NCI-H2107 (cell line): Measurements from ENCODE around the gene SH3BP2.

Source experiments
- DNase-seq: peaks from one replicate; lab custom pipeline; 2025; lab: John Stamatoyannopoulos, UW

SH3BP2 gene

DNA sequence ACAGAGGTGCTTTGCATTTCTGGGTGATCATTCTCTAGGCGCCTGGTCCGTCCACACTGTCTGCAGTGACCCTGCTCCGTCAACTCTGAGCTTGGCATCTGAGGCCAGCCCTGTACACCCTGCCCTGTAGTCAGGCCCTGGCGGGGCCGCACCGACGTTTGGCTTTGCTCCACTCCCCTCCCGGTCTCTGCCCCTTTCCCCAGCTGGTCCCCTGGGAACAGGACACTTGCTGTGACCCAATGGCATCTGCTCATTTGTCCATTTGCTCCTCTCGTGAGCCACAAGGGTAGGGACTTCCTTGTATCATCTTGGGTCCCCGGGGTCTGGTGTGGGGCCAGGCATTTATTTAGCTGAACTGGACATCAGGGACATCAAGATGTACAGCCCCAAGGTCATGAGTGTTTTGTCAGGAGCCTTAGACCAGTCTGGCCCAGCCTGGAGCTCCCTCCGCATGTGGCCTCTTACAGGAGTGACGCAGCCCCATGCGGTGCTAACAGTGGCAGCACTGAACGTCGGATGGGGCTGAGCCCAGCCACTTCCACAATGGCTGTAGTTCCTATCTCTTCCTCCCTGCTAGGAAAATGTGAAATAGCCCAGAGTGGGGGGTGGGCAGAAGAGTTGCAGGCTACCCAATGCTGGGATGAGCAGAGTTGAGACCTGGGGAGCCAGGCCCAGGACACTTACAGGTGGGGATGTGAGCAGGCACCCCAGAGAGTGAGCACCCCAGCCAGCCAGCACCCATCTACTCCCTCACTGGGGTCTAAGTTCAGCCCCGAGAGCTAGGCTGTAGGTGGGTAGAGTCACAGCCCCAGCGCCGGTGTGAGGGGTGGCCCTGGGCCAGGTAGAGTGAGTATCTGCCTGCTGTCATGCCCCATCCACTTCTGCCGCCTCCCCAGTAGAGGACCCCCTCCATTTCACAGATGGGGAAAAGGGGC is 2.0 kb upstream of the SH3BP2 start:
- no peak for DNase-seq

DNA sequence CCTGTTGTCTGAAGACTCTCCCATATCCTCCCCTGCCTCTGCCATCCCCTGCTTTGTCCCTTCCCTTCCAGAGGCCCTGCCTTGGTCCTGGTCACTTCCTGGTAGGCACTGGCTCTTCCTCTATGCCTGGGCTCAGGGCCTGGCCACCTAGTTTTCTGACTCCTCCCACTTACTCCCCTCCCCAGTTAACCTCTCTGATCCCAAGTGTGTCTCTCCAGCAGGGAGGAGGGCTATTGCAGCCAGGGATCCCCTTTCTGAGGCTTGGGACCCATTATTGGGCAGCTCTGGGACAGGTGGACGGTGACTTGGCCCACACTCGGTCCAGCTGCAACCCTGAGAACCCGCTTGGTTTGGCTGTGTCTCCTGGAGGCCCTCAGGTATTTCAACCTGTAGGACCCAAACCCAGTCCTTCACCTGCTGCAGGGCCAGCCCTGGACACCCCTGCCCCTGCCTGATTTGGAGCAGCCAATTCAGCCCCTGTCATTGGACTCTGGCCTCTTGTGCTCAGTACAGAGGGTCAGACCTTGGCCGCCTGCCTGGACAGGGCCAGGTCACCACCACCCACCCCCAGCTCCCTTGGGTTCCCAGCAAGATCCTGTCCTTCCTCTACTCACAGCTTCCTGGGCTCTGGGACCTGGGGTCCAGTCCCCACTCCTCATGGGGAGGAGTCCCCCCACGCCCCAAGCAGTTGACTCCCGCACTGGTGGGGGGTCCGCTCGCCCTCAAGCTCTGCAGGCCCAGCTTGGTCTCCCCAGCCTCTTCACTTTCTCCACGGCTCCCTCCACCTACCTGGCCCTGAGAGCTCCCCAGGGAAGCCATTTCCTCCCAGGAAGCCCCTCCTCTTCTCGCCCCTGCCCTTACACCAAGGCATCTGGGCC is 1.1 kb upstream of the SH3BP2 start:
- DNase-seq: no peak

DNA sequence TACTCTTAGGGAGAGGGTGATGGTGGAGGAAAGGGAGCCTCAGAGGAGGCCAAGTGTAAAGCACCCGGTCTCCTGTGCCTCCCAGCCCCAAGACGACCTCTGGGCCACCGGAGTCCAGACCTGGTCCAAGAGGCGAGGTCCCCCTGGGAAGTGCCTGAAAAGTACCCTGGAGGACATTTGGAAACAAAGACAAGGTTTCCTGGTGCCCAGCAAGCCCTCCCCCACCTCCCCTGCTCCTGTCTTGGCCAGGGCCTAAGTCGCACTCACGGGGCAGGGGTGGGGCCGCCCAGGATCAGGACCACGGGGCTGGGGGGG is 532 bp upstream of the SH3BP2 start:
- no peak for DNase-seq

GRCh38 chr4:2793586-2794485 is 951 bp downstream of the SH3BP2 start:
- DNase-seq: no peak

- no peak for DNase-seq
These were observed 1.8 kb downstream of the SH3BP2 start for GRCh38 chr4:2794486-2795299.

- DNase-seq: no peak
These were observed 2.5 kb downstream of the SH3BP2 start for GRCh38 chr4:2795300-2795892.

- no peak for DNase-seq
These were observed 3.3 kb downstream of the SH3BP2 start for GRCh38 chr4:2795893-2796848.

GRCh38 chr4:2796849-2797544 is 4.1 kb downstream of the SH3BP2 start:
- DNase-seq: no peak

GRCh38 chr4:2797545-2798305 is 4.8 kb downstream of the SH3BP2 start:
- DNase-seq: no peak

DNA sequence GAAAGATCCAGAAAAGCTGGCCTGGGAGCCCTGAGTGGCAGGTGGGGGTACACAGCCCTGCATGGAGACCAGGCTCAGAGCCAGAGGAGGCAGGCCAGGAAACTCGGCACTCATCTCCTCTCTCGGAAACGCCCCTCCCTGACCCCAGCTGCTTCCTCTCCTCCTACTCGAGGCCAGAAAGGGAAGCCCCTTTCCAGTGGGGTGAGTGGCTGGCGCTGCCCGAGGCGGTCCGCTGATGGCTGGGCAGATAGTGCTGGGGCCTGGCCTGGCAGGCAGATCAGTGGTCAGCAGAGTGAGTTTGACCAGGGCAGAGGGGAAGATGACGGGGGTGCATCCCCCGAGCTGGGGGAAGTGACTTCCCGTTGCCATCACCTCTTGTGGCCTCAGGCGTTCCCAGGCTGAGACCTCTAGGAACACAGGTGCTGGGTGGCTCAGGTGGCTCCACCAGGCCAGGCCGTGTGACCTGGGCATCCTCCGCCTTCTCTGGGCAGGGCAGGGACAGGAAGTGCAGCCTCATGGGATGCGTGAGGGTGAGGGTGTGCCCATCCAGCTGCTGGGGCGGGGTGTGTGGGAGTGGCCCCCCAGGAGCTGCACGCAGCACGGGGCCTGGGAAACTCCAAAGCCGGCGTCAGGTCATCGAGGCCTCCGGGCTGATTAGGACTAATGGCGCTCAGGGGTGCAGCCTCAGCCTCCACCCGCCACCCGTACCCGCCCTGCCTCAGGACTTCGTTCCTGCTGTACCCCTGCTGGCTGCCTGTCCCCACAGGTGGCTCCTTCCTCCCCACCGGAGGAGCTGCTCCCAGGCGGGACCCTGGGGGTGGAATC is 5.7 kb downstream of the SH3BP2 start:
- DNase-seq: no peak

- DNase-seq: no peak
These were observed 6.5 kb downstream of the SH3BP2 start for GRCh38 chr4:2799224-2799911.

DNA sequence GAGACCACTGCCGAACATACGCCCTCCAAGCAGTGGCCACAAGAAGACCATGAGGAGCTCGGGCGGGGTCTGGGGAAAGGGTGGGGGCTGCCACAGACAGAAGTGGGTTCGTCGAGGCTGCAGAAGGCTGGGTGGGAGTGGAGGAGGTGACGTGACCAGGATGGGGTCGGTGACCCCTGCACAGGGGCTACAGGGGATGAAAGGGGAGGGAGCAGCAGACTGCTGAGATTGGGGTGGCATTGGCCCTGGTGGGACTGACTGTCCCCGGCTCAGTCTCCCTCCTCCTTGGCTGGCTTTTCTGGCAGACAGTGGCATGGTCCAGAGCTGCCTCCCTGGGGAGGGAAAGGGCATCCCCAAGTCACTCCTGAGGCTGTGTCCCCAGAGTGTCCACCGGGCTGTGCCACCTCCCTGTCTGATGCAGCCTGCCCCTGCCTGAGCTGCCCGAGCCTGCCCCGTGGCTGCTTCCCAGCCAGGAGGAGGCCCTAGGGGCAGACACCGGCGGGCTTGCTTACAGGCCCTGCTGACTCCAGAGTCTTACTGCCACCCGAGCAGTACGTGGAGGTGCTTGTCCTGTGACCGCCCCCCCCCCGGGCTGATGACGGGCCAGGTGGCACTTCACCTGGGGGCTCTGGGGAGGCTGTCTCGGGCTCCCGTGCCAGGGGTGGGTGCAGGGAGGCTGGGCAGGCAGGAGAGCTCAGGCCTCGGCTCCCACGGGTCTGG is 7.2 kb downstream of the SH3BP2 start:
- no peak for DNase-seq

GRCh38 chr4:2800691-2801596 is 8.1 kb downstream of the SH3BP2 start:
- DNase-seq: no peak

DNA sequence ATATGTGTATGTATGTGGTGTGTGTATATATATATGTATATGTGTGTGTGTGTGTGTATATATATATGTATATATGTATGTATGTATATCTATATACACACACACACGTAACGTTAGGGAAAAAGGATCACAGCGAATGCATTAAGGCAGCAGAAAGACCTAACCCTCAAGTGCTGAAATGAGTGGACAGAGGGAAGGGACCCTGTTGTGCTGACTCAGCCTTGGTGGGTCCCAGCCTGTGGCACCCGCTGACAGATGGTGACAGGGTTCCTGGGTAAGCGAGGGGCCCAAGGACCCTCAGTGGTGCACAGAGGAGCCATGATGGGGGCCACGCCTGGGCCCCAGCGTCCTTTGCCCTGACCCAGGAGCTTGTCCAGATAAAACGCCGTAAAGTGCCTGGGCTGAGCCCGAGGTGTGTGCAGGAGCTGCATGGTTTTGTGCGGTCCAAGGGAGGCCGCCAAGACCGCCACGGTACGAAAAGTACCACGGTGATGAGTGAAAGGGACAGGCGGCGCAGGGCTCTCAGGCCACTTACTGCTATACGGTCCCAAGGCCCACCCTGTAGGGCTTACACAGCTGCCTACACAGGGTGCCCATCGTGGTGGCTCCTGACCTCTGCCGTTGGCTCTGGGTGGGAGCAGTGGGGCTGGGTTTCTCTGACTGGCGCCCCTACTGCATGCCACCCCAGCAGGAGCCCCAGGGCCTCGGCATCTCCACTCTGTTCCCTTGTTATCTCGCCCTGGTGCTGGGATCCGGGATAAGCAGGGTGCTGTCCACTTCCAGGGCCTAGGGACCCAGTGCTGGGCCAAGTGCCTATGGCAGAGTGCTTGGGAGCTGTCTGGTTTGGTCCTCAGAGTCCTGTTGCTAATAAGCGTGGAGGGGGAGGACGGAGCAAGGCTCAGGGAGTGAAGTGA is 10.0 kb downstream of the SH3BP2 start:
- DNase-seq: no peak
